ENCODE measurements around the gene ATP6AP2. TPM values are rescaled to one million over a fixed set of nuclear protein-coding genes. Genes with fewer than 3 reads are reported as not detected.

ATP6AP2 gene
- total RNA-seq, 1 experiment from 2014 or later: 73.8 TPM

- ChIA-PET CTCF (no interaction called here), POLR2A (ENCODE audit: low non-redundant PET) (interaction anchor here (0.6 kb wide), 1 partner anchor 250 kb away, joined by 4 read pairs; no protein-coding TSS in a partner anchor)
- Histone ChIP-seq H3K36me3 (ENCODE audit: insufficient read depth, low read length, poor library complexity, severe bottlenecking) (no peaks in the 10 kb centered on the region), H3K4me3 (ENCODE audit: low read depth, low read length, poor library complexity, severe bottlenecking) (peak overlapping the region; percentile 80), H3K9me3 (ENCODE audit: low read depth, low read length, poor library complexity, severe bottlenecking) (no peaks in the 10 kb centered on the region), H3K27ac (ENCODE audit: low read depth, low read length, poor library complexity, severe bottlenecking) (peak overlapping the region; percentile 64), H3K4me1 (ENCODE audit: insufficient read depth, low read length, poor library complexity, severe bottlenecking) (no peaks in the 10 kb centered on the region), H3K27me3 (replicated peaks; ENCODE audit: insufficient read depth, low read depth, low read length, poor library complexity) (no peaks in the 10 kb centered on the region)
- intact Hi-C loops (cut with micrococcal nuclease; ENCODE audit: unreplicated experiment): loop anchor here (5.0 kb wide), 2 partner anchors 104 to 286 kb away; no protein-coding TSS in a partner anchor
- TF ChIP-seq CTCF (conservative IDR thresholded peaks at IDR 0.05; ENCODE audit: low read depth, low read length): no peak
- no peak for TF ChIP-seq EZH2 (IDR thresholded peaks at IDR 0.05; ENCODE audit: borderline replicate concordance, low read depth, low read length, poor library complexity, severe bottlenecking)
- TSS peak; percentile 9 for BruUV-seq (replicated peaks)
- DNase-seq (ENCODE audit: low spot score): no peak
These were observed 65.9 kb downstream of the ATP6AP2 start for GRCh38 chrX:40646489-40647306.

DNA sequence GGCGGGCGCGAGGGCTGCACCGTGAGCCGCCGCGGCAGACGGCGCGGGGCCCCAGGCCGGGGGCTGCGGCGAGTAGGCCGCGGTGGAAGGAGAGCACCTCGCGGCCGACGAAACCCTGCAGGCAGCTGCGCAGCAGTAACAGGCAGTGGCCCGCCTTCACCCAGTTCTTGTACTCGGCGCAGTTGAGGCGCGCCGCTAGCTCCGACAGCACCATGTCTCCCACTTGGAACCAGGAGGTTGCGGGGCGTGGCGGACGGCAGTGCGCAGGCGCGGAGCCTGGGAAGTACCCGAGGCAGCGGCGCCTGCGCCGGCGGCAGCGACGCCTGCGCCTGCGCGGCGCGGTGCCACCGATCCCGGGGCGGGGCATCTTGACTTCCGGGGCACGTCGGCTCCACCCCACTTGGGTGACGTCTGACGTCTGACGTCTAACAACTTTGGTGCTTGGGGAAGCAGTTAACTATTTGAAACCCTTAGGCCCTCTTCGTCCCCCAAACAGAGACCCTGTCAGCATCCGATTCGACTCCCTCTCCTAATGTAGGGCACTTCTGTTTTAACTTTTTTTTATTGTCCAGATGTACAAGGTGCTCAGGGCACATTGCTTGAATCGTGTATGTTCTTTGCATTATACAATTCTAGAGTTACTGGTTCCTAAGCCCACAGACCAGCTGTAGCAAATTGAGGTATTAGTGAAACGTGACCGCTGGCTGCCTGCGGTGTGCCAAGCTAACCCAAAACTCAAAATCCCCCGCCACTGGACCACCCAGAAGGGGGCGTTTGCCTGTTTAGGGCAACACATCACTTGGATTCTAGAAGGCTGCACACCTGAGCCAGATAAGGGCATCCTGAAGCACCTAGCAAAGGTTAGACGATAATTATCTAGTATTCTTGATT, 66.8 kb downstream of the ATP6AP2 start, which contains the start of gene CXorf38:
Gene CXorf38, minus strand, starts transcription at position 255 of the 891 bp plus-strand sequence. Its CDS starts 41 bp downstream, at position 214.
- ChIA-PET POLR2A (ENCODE audit: low non-redundant PET) (interaction anchor here (0.7 kb wide), 1 partner anchor 166 kb away, joined by 3 read pairs; no protein-coding TSS in a partner anchor), CTCF (no interaction called here)
- Histone ChIP-seq H3K4me1 (ENCODE audit: insufficient read depth, low read length, poor library complexity, severe bottlenecking) (no peaks in the 10 kb centered on the region), H3K4me3 (ENCODE audit: low read depth, low read length, poor library complexity, severe bottlenecking) (peak within 1 kb of the TSS; percentile 80), H3K36me3 (ENCODE audit: insufficient read depth, low read length, poor library complexity, severe bottlenecking) (no peaks in the 10 kb centered on the region), H3K27ac (ENCODE audit: low read depth, low read length, poor library complexity, severe bottlenecking) (peak within 1 kb of the TSS; percentile 71), H3K27me3 (replicated peaks; ENCODE audit: insufficient read depth, low read depth, low read length, poor library complexity) (no peaks in the 10 kb centered on the region), H3K9me3 (ENCODE audit: low read depth, low read length, poor library complexity, severe bottlenecking) (no peaks in the 10 kb centered on the region)
- no peak for TF ChIP-seq EZH2 (IDR thresholded peaks at IDR 0.05; ENCODE audit: borderline replicate concordance, low read depth, low read length, poor library complexity, severe bottlenecking)
- TF ChIP-seq CTCF (conservative IDR thresholded peaks at IDR 0.05; ENCODE audit: low read depth, low read length): peak; percentile 21; the same call in 1 of the 2 replicates
- intact Hi-C loops (cut with micrococcal nuclease; ENCODE audit: unreplicated experiment): loop anchor here (5.0 kb wide), 2 partner anchors 105 to 285 kb away; no protein-coding TSS in a partner anchor
- DNase-seq (ENCODE audit: low spot score): peak; percentile 93
- no TSS peak for BruUV-seq (replicated peaks)

DNA sequence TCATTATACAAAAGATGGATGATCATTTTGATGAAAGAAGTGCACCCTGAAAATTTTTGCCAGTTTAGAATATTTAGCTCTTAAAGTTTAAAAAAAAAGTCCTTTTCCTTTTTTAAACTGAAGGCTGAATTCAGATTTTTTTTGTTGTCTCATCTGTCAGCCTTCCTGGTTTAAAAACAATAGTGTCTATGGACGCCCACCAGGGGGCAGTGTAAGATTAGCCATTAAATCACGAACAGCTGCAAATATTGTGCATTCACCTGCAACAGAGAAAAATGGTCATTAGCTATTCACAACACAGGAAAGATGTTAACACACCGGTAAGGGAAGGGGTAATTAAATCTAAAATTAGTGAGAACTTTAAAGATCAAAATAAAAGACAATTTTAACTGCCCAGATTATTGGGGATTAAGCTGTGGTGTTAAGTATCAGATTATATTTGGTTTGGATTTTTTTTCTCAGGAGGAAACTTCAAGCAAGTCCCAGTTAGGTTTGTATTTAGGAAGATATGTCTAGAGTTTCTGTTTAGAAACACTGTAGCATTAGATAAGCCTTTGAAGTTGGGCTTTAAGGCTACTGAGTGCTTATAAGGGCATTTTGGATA, 71.0 kb downstream of the ATP6AP2 start:
- BruUV-seq (replicated peaks): no TSS peak
- H3K27ac ChIP-seq (ENCODE audit: low read depth, low read length, poor library complexity, severe bottlenecking): no peak overlapping the region
- ChIA-PET POLR2A (ENCODE audit: low non-redundant PET) (interaction anchor here (0.5 to 0.7 kb wide), 3 partner anchors 464 to 666 kb away, joined by 3 to 4 read pairs (median 3); no protein-coding TSS in a partner anchor), CTCF (interaction anchor here (0.6 to 1.7 kb wide), 6 partner anchors 79 to 528 kb away, joined by 3 to 15 read pairs (median 7); no protein-coding TSS in a partner anchor)
- intact Hi-C loops (cut with micrococcal nuclease; ENCODE audit: unreplicated experiment): loop anchor here (1.0 to 2.0 kb wide), 2 partner anchors 143 to 464 kb away; no protein-coding TSS in a partner anchor
- TF ChIP-seq EZH2 (IDR thresholded peaks at IDR 0.05; ENCODE audit: borderline replicate concordance, low read depth, low read length, poor library complexity, severe bottlenecking) (no peak), CTCF (conservative IDR thresholded peaks at IDR 0.05; ENCODE audit: low read depth, low read length) (peak; percentile 77)
- H3K36me3 ChIP-seq (ENCODE audit: insufficient read depth, low read length, poor library complexity, severe bottlenecking): peaks cover 6% of the 10 kb centered on the region
- no peaks in the 10 kb centered on the region for H3K9me3 ChIP-seq (ENCODE audit: low read depth, low read length, poor library complexity, severe bottlenecking)
- H3K27me3 ChIP-seq (replicated peaks; ENCODE audit: insufficient read depth, low read depth, low read length, poor library complexity): no peaks in the 10 kb centered on the region
- no peaks in the 10 kb centered on the region for H3K4me1 ChIP-seq (ENCODE audit: insufficient read depth, low read length, poor library complexity, severe bottlenecking)
- no peak overlapping the region for H3K4me3 ChIP-seq (ENCODE audit: low read depth, low read length, poor library complexity, severe bottlenecking)
- DNase-seq (ENCODE audit: low spot score): peak; percentile 73

Data from A673 (cell line).